WTC11 (cell line): Measurements from ENCODE around the gene ATP8B4.

Experiments
- NR1H2 ChIP-seq: sonication (generic); formaldehyde crosslinking; IDR thresholded peaks from 2 replicates; pipeline ENCODE4 v1.9.0; 2021; ENCODE audit warnings: mild to moderate bottlenecking, moderate library complexity, missing genetic modification reagents
- TCF7 ChIP-seq: sonication (generic); formaldehyde crosslinking; IDR thresholded peaks from 2 replicates; pipeline ENCODE4 v1.8.0; 2022; ENCODE audit warnings: mild to moderate bottlenecking, low read depth, missing genetic modification reagents, moderate library complexity
- TF ChIP-seq, protein P1 (sequence below): fragments of 200-600 bp; IDR thresholded peaks from 2 replicates; pipeline ENCODE4 v1.8.0; 2022; ENCODE audit warnings: antibody characterized with exemption
- TF ChIP-seq, protein P2 (sequence below): sonication (generic); formaldehyde crosslinking; IDR thresholded peaks from 2 replicates; pipeline ENCODE4 v1.8.1; 2022; ENCODE audit warnings: mild to moderate bottlenecking, moderate library complexity, missing genetic modification reagents

- TF ChIP-seq, protein P1, sequence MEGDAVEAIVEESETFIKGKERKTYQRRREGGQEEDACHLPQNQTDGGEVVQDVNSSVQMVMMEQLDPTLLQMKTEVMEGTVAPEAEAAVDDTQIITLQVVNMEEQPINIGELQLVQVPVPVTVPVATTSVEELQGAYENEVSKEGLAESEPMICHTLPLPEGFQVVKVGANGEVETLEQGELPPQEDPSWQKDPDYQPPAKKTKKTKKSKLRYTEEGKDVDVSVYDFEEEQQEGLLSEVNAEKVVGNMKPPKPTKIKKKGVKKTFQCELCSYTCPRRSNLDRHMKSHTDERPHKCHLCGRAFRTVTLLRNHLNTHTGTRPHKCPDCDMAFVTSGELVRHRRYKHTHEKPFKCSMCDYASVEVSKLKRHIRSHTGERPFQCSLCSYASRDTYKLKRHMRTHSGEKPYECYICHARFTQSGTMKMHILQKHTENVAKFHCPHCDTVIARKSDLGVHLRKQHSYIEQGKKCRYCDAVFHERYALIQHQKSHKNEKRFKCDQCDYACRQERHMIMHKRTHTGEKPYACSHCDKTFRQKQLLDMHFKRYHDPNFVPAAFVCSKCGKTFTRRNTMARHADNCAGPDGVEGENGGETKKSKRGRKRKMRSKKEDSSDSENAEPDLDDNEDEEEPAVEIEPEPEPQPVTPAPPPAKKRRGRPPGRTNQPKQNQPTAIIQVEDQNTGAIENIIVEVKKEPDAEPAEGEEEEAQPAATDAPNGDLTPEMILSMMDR = no peak
- TF ChIP-seq TCF7 (no peak), NR1H2 (CRISPR knock-in tag) (no peak)
- TF ChIP-seq, protein P2, sequence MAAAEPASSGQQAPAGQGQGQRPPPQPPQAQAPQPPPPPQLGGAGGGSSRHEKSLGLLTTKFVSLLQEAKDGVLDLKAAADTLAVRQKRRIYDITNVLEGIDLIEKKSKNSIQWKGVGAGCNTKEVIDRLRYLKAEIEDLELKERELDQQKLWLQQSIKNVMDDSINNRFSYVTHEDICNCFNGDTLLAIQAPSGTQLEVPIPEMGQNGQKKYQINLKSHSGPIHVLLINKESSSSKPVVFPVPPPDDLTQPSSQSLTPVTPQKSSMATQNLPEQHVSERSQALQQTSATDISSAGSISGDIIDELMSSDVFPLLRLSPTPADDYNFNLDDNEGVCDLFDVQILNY (CRISPR knock-in tag) = no peak
Measured at GRCh38 chr15:49962044-49962602, 156.9 kb downstream of the ATP8B4 start.
